ENCODE measurements around the gene RBM17.

- TF ChIP-seq, protein P1, sequence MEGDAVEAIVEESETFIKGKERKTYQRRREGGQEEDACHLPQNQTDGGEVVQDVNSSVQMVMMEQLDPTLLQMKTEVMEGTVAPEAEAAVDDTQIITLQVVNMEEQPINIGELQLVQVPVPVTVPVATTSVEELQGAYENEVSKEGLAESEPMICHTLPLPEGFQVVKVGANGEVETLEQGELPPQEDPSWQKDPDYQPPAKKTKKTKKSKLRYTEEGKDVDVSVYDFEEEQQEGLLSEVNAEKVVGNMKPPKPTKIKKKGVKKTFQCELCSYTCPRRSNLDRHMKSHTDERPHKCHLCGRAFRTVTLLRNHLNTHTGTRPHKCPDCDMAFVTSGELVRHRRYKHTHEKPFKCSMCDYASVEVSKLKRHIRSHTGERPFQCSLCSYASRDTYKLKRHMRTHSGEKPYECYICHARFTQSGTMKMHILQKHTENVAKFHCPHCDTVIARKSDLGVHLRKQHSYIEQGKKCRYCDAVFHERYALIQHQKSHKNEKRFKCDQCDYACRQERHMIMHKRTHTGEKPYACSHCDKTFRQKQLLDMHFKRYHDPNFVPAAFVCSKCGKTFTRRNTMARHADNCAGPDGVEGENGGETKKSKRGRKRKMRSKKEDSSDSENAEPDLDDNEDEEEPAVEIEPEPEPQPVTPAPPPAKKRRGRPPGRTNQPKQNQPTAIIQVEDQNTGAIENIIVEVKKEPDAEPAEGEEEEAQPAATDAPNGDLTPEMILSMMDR (IDR thresholded peaks at IDR 0.05), result no peak
- no peak for TF ChIP-seq POLR2A (IDR thresholded peaks at IDR 0.05)
Observed at GRCh38 chr10:6124666-6125065, 35.8 kb downstream of the RBM17 start.
